NOMO-1 treated with dmso at 0.1 percent for 144 hours (cell line): Measurements from ENCODE around the gene CUX1.

Source experiments
- DNase-seq: peaks from one replicate; lab custom pipeline; 2025; ENCODE audit not compliant: unreplicated experiment; lab: John Stamatoyannopoulos, UW

The CUX1 gene

DNA sequence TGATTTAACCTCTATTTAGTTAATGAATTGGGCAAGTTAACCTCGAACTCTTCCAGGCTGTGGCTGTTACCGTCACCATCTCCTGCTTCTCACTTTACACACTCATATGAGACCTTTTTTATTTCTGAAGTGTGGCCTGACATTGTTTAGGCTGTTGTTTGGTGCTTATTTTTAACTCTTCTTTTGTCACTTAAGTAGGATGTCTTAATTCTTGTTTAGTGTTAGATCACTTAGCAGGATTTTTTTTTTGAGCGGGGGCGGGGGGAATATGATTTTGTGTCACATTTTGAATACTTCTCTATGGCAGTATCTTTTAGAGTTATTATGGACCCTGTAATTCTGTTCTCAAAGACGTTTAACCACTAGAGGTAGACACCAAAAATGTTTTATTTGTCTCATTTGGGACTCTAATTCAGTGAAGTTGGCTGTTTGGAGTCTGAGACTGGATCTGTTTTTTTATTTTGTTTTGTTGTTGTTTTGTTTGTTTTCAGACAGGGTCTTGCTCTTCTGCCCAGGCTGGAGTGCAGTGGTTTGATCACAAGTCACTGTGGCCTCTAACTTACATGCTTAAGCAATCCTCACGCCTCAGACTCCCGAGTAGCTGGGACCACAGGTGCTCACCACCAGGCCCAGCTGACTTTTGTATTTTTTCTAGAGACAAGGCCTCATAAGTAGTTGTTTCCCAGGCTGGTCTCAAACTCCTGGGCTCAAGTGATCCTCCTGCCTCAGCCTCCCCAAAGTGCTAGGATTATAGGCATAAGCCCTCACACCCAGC lies 73.5 kb downstream of the CUX1 start:
- DNase-seq = no peak

DNA sequence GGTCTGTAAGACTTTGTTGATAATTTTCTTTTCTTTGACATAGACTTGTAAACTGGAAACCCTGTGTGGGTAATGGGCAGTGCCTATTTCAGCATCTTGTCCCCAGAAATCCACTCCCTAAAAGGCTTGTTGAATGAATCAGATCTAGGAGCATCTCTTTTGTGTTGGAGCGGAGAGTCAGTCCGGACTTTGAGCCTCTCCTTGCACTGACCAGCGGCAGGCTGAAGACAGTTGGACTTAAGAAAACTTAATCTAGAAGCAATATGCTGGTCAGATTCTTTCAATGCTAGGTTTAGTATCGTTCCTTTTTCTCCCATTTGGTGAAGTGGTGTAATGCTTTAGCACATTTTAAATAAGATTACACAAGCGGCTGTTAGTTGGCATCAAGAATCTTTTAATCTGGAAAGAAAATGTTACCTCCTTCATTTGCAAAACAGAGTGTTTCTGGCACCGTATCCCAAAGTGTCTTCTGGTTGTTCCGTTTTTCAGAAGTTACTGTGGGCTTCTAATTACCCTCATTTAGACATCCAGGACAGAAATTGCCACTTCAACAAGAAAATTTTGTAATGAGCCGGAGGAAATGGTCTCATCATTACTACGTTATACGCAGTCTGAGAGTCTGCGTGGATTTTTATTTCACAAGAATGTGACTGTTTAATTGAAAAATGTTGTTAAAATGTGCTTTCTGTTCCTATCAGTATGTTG lies 74.7 kb downstream of the CUX1 start:
- peak; percentile 82 for DNase-seq

DNA sequence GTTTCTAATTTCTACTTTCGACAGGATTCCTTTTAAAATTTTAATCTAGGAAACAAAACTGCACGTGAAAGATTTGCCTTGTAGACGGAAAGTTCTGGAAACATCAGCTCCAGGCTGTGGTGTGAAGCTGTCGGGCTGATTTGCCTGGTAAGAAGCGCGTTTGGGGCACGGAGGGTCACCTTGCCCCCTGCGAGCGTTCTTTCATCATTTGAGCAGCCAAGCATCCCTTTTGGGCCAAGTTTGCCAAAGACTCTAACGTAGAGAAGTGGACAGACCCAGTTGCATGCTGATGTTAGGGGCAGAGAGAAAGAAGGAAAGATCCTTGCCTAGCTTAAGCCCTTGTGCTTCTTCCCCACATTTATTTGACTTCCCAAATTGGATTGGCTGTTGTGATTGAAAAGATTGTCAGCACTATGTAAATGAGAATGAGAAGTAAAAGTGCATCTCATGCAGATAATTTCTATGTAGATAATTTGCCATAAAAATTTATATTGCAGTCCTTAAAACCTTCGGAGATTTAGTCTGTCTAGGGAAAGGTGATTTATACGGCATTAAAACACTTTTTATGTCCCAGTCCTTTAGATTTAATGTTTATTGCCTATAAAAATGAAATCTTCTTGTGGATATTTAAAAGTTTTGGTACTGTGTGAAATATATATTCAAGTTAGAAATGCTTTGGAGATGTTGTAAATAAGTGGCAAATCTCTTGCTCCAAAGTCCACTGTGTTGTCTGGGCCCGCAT lies 76.1 kb downstream of the CUX1 start:
- no peak for DNase-seq

- DNase-seq = no peak
Measured at GRCh38 chr7:101896316-101896715, 78.9 kb downstream of the CUX1 start.

GRCh38 chr7:101896941-101897340 lies 79.5 kb downstream of the CUX1 start:
- DNase-seq = no peak

GRCh38 chr7:101898106-101898505 lies 80.7 kb downstream of the CUX1 start:
- no peak for DNase-seq

DNA sequence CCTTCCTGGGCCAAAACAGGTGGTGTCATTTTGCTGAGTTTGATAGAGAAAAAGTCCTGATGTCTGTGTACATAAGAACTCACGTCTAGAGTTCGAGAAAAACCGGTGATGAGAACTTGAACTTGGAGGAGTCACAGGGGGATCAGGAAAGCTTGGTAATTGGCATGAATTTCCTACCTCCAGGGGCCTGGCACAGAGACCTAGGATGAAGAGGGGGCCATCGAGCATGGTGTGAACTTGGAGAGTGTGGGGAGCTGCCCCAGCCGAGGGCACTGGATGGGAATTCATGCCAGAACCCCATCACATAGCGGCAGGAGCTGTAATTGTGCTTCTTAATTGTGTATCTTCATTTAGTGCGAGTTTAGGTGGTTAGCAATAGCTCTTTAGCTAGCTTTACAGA lies 82.2 kb downstream of the CUX1 start:
- no peak for DNase-seq

DNA sequence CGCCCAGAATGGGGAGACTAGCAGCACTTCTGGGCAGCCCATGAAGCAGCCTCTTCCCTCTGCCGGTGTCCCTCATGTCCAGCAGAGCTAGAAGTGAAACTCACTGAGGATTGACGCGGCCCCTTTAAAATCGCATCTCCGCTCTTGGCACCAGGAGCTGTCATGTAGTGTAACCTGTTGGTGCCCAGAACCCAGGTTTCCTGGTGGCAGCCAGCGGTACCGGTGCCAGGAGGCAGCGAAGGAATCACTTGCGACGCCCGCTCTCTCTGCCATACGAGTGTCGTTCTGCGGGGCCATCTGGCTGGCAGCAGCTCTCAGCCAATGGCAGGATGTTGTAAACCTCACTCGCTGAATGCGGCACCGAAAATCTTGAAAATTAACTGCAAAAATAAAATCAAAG lies 82.7 kb downstream of the CUX1 start:
- DNase-seq = no peak

- no peak for DNase-seq
Measured at GRCh38 chr7:101901661-101902491, 84.5 kb downstream of the CUX1 start.

DNA sequence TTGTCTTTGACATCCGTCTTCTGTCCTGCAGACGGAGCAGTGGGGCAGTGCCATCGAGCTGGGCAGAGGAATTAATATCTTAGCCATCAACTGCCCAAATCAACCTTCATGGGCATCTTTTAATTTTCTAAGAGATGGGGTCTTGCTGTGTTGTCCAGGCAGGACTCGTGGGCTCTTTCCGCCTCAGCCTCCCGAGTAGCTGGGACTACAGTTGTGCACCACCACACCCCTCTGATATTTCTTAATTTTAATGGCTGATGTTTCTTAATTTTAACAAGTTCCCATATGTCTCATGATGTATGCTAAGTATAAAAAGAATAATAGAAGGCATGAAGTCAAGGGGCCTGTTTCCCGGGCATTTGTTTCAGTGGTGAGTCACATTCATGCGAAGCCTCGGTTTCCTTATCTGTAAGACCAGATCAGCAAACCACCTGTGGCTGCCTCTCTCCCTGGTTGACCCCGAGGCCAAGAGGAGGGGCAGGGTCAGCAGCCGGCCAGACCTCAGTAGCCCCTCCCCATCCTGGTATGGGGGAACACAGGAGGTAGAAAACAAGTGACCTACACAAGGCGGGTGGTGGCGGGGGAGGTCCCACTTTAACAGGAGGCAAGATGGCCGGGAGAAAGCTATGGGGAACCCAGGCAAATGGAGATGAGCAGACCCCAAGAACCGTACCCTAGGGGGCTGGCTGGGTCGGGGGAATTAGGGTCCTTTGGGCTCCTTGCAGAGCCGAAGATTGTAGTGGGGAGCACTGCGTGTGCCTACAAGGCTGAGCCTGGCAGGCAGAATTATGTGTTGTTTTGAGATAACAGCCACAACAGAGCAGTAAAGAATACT lies 85.5 kb downstream of the CUX1 start:
- DNase-seq = no peak

- DNase-seq = no peak
Measured at GRCh38 chr7:101903515-101903868, 86.1 kb downstream of the CUX1 start.

DNA sequence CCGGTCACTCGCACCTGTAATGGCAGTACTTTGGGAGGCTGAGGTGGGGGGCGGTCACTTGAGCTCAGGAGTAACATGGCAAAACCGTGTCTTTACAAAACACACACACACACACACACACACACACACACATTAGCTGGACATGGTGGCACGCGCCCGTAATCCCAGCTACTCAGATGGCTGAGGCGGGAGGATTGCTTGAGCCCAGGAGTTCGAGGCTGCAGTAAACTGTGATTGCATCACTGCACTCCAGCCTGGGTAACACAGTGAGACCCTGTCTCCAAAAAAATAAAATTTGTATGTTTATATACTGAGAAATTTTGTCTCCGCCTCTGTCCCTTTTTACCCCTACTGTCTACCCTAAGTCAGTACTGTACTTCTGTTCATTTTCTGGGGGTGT lies 86.6 kb downstream of the CUX1 start:
- DNase-seq = no peak

DNA sequence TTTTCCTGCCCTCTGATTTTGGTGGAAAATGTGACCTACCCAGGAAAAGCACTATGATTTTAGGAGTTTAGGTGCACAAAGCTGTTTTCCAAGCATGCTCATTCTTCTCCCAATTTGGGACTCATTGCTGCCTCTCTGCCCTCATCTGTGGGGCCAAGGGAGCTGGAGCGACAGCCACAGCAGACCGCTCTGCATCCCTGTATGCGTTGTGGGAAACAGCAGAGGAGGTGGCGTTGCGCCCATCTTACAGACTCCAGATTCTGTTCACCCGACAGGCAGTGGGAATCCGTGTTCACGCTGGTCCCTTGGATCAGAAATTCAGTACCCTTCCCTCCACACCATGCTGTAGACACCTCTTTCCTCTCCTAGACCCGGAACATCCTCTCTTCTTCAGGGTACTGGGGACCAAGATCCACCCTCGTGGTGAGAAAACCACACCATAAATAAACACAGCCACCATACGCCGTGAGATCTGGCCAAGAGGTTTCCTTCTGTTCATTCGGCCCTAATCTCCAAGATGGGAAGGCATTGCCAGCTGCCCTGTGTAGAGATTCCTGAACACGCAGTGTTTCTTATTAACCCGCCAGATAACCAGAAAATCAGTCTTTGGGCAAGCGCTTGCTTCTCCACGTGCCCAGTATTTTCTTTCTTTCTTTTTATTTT lies 87.9 kb downstream of the CUX1 start:
- no peak for DNase-seq

GRCh38 chr7:101906291-101907240 lies 89.1 kb downstream of the CUX1 start:
- DNase-seq = no peak

GRCh38 chr7:101910991-101911799 lies 93.8 kb downstream of the CUX1 start:
- DNase-seq = no peak

GRCh38 chr7:101911800-101912715 lies 94.6 kb downstream of the CUX1 start:
- DNase-seq = no peak

GRCh38 chr7:101912716-101913110 lies 95.3 kb downstream of the CUX1 start:
- no peak for DNase-seq
